Measurements from ENCODE around the gene B3GLCT.
"Not testable (repeated sequence)": the region's sequence is repeated elsewhere in the genome, so short reads cannot be mapped to it uniquely, and the experiment has no call there.

B3GLCT gene
- total RNA-seq, result 10.6 to 19.3 (median 12.8) reads per million in 4 donors

DNA sequence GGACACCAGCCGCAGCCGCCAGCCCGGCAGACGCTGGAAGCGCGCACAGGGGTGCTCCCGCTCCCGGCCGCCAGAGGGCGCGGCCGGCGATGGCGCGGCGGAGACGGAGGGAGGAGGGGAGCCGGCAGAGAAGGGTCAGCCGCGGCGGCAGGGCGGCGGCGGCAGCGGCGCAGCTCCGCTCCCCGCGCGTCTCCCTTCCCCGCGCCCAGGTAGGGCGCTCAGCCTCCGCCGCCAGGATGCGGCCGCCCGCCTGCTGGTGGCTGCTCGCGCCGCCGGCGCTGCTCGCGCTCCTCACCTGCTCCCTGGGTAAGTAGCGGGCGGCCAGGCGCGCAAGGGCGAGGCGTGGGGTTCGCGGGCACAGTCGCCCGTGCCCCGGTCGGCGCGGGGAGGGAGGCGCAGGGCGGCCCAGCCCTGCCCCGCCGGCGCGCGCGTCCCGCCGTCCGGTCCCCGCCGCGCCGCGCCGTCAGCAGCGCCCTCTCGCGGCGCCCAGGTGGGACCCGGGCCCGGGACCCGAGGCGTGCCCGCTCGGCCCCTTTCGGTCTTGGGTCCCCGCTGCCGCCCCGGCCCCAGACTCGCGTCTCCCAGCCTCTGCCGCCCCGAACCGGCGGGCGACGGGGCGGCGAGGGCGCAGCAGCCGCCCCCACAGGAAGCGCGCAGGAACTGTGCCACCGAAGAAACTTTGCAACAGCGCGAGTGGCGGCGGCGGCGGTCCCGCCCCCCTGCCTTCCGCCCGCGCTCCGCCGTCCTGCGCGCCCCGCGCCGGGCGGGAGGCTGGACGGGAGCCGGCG, at the start of gene B3GLCT:
Gene B3GLCT, plus strand, starts transcription at position 127 of the 788 bp plus-strand sequence. Its CDS starts 110 bp downstream, at position 237.
- DNase-seq, result peak; percentile 57 to 82 (median 70)

DNA sequence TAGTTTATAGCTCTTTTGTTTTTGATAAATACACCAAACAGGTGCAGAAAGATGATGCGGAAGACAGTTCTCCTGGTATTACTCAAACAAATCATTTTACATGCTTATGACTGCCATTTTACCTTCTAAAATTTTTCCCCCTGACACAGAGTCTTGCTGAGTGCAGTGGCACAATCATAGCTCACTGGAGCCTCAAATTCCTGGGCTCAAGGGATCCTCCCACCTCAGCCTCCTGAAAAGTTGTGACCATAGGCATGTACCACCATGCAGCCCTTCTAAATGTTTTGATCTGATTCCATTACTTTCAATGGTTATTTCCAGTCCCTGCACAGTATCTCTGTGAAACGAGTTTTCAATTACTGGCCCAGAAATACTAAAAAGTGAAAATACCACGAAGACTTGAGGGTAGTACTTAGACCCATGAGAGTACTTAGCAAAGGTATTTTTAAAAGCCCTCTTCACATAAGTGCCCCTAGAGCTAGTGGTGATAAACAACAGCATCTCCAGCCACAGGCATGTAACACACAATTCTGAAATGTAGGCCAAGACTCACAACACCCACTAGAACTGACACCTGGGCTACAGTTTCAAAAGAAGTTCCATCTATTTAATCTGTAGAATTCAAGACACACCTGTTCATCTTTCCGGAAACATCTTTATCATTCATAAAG, 49.3 kb upstream of the B3GLCT start:
- DNase-seq, result no peak

DNA sequence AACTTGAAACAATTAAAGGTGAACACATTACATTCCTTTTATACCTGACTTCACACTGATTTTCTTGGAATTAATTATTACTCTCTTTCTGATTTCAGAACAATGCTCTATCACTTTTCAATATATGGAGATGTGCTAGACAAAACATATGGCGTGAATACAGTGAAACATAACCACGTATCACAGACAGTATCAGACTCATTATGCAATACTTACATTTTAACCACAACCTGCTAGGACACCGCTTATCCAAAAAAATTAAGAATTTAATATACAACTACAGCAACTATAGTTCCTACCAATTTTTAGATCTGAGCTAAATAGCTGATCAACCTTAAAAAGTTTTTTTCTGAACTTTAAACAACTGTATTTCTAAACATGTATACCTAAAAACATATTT, 47.9 kb upstream of the B3GLCT start:
- DNase-seq, result no peak

DNA sequence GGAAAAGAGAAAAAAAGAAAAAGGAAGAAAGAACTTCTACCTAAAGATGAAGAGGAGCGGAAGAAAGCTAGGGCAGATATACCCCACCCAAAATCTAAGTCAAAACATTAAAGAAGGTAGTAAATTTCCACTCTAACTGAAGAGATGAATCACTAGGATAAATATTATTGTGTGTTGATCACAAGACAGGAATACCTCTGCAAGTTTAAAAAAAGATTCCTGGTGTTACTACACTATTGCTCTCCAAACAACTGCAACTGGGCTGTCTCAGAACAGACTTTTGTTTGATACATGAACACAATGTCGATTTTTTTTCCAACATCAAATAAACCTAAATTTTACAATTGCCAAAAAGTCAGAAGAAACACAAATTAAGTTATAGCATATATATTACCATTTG, 44.8 kb upstream of the B3GLCT start:
- no peak for DNase-seq

DNA sequence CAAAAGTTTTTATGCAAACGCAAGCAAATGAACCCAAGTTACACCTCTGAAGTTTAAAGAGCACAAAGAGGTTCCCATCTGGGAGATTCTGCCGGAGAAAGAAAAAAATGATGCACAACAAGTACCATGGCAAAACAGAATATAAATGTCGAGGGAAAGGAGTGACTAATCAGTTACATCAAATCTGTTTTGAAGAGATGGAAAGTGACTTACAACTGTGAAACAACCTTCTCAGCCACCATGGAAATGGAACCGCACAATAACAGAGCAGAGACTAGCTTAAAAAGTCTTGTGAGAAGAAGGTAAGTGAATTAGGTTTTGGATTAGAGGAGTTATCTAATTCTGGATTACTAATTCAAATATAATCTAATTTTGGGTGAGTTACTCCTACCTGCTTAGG, 40.5 kb upstream of the B3GLCT start:
- peak in 1 of 5 donors; percentile 33 for DNase-seq

DNA sequence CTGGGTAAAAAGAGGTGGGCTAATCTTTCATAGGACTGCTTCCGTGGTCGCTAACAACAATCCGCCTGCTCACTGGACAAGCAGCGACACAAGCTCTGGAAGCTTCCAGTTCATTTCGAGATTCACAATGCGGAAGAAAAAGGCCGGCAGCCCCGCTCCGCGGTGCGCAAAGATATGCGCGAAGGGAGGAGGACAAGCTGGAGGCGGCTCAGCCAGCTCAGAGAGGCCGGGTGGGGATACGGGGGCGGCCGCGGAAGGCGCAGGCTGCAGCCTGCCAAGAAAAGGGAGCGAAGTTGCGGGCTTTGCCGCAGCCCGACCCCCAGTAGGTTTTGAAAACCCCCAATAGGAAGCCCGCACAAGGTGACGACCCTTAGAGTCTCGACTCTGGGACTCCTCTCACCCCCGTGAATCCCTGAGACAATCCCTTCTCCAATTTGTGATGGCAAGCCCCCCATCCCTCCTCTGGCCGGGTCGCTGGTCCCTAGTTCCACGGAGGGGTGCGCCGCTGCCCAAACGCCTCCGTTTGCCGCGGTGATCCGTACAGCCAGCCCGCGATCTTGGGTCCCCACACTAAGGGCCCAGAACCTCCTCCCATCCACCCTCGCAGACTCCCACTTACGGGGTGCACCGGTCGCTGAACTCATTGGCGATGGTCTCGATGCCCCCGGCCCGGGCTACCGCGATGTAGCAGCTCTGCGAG, 38.8 kb upstream of the B3GLCT start:
- peak; percentile 12 to 78 (median 37) for DNase-seq

DNA sequence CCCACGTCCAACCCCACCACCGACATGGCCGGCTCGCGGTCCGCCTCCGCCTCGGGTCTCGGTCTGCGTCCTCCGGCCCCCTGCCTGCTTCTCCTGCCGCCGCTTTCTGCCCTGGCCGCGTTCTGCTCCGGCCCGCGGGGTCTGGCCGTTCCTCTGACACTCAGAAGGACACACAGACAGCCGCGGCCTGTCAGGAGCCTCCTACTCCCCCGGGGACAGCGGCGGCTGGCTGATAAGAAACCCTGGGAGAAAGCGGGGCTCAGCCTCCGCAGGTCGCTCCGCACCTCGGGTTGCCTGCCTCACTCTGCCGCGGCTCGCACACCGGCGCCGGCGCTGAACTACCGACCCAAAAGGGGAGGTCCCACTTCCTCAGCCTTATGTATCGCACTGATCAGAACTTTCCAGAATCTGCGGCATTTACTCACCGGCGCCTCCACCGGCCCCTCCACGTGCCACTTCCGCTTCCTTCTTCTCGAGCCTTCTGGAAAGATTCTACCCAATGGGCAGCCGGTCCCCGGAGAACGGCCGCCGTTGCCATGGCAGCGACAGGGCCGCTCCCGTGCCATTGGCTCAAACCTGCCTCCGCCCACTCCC, 38.1 kb upstream of the B3GLCT start, which contains the start of gene HSPH1:
Gene HSPH1, minus strand, starts transcription at position 348 of the 594 bp plus-strand sequence. Its CDS starts 322 bp downstream, at position 26.
- peak; percentile 97 to 99 (median 98) for DNase-seq

DNA sequence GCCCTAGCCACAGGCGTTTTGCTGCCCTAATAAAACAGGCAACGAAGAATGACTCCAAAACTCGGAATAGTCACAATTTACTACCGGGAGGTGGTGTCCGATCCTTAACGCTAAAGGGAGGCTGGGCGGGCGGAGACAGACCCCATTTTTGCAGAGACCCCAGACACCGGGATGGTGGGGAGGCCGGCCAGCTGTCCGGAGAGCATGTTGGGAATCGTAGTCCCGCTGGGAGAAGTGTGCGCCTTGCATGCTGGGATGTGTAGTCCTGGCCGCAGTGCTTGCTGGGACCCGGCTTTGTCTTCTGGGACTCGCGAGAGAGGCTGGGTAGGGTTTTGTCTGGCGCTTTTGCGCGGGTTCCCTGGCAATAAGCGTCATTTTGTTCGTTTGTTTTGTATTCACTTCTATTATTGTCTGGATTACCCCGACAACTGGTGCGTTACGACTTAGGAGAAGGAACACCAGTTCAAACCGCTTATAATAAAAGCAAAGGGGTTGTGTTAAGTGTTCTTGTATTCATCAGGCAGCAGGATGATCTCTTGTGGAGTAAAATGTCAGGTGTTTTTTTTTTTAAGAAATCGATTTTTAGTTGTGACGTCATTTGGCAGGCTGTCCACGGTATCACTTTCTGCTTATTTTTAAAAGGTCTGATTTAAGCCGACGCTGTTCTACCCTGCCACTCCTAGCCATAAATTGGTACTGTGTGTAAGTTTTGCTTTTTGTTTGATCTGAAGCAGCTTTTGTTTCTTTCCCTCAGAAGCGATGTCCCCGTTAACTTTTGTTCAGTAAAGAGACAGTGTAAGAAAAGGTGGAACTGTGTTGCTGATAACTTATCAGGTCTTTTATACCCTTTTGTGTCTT, 37.4 kb upstream of the B3GLCT start:
- peak; percentile 91 to 98 (median 95) for DNase-seq

DNA sequence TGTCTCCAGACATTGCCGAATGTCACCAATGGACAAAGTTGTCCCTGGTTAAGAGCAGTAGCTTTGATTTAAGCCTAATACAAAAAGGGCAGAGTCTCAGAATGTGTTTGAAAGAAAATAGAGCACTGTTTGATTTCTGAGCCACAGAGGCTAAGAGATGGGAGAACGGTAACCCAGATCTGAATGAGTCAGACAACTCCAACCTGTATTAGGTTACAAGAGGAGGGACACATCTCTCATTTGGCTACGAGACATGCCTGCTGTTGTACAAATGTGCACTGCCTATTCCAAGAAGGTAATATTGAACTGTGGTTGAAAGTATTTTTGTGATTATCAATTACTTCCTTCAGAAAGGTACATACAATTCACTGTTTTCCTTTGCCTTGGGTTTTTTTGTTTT, 33.2 kb upstream of the B3GLCT start:
- no peak for DNase-seq

DNA sequence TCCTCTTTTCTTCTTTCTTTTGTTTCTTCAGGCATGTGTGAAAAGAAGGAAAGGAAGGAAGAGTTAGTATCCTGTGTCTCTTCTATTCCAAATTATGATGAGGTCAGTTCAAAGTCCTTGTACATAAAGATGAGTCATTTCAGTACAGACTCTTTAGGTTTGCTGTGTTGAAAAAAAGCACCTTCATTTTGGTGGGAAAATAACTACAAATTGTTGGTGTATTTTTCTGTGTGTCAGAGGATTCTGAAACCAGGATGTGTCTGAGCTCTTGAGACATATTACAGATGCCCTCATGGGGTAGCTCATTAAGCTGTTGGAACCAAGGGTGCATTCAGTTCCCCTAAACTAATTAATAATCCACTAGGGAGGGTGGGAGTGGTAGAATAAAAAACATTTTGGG, 32.3 kb upstream of the B3GLCT start:
- DNase-seq, result peak in 1 of 5 donors; percentile 38

DNA sequence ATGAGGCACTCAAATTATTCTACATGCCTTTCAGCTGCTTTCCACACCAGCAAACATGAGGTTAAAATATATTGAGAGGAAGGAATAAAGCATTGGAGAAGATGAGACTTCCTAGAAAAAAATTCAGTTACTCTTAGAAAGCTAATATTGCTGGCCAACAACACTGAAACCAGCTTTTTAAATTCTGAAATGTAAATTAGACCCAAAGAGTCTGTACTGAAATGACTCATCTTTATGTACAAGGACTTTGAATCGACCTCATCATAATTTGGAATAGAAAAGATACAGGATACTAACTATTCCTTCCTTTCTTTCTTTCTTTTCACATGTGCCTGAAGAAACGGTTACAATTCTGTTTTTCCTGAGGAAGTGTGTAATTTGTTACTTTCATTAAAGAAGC, 31.6 kb upstream of the B3GLCT start:
- no peak for DNase-seq

DNA sequence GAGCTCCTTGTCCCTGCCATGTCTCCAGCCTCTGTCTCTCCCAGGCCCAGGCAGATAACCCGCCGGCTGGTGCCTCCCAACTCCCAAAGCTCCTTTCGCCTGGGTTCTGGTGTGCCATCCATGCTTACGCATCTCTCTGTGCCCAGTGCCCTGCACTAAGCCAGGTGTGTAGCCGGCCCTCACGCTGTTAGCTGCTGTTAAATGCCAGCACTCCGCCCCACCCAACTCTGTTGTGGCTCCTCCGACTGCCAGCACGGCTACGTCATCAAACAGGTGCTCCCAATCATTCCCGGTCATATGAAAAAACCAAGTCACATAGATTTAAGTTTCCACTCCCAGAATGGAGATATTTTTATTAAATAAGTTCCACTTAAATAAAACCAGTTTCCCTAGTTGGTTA, 31.0 kb upstream of the B3GLCT start:
- DNase-seq, result no peak

DNA sequence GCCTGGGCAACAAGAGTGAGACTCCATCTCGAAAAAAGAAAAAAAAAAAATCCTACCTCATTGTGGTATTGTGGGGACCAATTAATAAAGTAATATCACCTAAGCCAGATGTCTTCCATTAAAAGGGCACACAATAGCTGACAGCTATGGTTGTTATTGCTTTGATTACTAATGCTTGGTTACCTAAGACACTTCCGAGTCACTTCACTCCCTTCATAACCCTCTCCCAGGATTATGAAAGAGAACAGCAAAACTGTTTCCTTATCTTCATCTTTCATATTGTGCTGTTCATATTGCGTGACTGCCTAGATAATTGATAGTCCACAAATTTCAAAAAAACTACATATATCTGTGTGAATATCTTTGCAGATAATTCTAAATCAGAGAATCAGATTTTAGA, 27.8 kb upstream of the B3GLCT start:
- DNase-seq, result no peak

DNA sequence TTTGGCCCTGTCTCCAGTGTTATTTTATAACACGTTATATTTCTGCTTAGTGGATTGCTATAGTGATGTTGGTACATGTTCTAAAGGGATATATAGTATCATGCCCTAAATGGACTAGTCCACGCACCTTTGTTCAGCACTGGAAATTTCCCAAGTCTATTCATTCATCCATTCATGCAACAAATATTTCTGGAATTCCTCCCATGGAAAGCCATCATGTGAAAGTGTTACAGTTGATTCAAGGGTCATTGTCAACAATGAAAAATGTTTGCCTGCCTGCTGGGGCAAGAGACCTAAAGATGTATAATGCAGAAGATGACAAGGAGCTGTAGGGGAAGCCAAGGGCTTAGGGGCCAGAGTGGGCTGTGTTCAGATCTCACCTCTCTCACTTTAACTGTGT, 27.2 kb upstream of the B3GLCT start:
- no peak for DNase-seq

DNA sequence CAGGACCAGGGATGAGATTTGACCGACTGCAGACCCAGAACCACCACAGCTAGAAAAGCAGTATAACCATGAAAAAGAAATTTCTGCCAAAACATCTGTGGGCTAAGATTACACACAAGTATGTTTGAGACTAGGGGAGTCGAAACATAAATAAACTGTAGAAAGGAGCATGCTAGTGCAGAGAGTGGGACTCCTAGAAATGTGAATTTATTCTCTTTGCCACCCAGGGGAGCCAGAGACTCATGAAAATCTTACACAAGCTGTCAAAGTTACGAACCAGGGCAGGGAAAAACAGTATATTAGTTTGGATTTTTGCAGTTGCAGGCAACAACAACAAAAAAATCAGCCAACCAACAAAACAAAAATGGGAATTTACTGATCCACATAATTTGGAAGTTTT, 25.8 kb upstream of the B3GLCT start:
- no peak for DNase-seq

DNA sequence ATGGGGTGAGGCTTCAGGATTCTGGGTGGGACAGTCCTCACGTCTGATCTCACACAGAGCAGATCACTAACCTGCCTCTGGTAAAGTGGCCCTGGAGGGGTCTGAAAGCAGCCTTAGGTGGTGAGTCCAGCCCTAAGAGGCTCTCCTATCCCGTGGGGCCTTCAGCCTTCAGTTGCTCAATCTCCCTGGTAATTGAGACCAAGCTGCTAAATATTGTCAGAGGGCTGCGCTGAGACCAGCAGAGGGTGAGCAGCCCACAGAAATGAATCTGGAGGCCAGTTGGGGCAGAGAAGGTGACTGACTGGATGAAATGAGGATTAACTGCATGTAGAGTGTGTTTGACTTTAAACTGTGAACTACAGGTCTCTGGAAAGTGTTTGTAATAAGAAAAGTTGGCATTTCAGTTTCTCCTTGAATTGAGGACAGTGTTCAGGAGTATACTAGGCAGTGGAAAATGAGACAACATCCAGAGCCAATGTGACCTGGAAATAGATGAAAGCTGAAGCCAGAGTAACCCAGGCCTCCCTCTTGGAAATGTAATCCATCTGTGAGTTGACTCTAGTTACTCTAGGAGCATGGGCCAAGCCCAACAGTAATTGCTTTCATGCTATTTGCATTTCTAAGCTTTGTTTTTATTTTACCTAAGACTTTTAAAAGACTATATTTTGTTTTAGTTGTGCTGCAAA, 23.8 kb upstream of the B3GLCT start:
- no peak for DNase-seq

DNA sequence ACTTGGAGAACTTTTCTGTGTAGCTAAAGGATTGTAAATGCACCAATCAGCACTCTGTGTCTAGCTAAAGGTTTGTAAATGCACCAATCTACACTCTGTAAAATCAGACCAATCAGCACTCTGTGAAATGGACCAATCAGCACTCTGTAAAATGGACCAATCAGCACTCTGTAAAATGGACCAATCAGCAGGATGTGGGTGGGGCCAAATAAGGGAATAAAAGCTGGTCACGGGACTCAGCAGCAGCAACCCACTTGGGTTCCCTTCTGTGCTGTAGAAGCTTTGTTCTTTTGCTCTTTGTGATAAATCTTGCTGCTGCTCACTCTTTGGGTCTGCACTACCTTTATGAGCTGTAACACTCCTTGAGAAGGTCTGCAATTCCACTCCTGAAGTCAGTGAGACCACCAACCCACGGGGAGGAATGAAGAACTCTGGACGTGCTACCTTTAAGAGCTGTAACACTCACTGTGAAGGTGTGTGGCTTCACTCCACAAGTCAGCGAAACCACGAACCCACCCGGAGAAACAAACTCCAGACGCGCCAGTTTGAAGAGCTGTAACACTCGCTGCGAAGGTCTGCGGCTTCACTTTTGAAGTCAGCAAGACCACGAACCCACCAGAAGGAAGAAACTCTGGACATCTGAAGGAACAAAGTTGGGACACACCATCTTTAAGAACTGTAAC, 21.8 kb upstream of the B3GLCT start:
- not testable (repeated sequence) for DNase-seq

DNA sequence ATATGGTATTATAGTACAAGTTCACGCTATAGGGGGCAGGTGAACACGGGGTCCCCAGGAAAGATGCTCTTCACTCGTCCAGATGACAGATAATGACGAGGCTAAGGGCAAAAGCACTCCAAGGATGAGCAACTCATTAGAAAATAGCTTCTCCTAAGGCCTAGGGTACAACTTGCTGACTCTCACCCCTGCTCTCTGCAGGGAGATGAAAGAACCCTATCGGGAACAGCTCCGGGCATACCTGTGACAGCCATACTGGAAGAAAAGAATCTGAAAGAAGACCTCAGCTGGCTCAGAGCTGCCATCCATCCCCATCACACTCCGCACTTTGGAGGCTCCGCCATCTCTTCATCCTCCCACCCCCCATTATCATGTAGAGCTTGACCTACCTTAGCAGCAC, 20.5 kb upstream of the B3GLCT start:
- no peak for DNase-seq

DNA sequence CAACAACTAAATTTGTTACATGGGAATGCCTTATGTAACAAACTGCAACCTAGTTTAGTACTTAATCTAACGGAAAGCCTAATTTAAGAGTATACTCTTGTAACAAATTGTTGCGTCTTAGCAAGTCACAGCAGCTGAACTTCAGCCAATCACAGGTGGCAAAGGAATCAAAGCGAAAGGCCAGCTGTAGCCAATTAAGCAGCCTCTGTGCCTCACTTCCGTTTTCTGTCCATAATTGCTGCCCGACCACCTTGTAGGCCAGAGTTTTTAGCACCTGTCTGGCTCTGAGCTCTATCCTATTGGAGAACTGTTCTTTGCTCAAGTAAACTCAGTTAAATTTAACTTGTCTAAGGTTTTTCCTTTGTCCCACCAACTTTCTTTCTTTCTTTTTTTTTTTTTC, 20.0 kb upstream of the B3GLCT start:
- DNase-seq, result no peak

DNA sequence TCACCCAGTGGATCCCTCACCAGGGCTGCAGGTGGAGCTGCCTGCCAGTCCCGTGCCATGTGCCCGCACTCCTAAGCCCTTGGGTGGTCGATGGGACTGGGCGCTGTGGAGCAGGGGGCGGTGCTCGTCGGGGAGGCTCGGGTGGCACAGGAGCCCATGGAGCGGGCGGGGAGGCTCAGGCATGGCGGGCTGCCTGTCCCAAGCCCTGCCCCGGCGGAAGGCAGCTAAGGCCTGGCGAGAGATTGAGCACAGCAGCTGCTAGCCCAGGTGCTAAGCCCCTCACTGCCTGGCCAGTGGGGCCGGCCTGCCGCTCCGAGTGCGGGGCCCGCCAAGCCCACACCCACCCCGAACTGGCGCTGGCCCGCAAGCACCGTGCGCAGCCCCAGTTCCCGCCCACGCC, 16.8 kb upstream of the B3GLCT start:
- no peak for DNase-seq

DNA sequence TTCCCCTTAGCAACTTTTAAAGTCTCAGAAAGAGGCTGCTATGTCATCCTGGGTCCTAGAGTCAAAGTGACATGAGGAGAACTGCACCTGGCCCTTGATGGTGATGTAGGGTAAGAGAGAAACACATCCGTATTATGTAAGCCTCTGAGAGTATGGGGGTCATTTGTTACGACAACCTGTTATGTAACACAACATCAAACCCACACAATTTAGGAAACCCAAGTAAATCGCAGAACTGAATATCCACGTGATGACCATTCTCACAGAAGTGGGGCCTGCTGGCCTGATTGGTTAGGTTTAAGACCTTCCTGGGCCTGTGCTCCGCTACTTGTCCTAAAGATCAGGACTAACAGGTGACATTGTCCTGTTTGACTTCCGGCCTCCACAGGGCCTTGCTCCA, 15.3 kb upstream of the B3GLCT start:
- no peak for DNase-seq

Data from T-helper 1 cell (primary cell).